Choroid plexus epithelial cell (primary cell): ENCODE results near the gene HS6ST3.

Experiments used
- DNase-seq: peaks from one replicate; pipeline ENCODE4 v3.0.0-alpha.2; 2010; ENCODE audit warnings: low read depth
- H3K4me3 ChIP-seq: 2 replicates; pipeline ENCODE4 v1.5.1; 2011; ENCODE audit warnings: low read depth, mild to moderate bottlenecking, control low read depth, low read length, moderate library complexity
- CTCF ChIP-seq: conservative IDR thresholded peaks from 2 replicates; pipeline ENCODE4 v1.5.1; 2011; ENCODE audit warnings: low read depth, mild to moderate bottlenecking, control low read depth, inconsistent platforms, low read length, moderate library complexity

The HS6ST3 gene

GRCh38 chr13:96824140-96824539 is 734.2 kb downstream of the HS6ST3 start:
- H3K4me3 ChIP-seq = no peak overlapping the region
- DNase-seq = no peak
- TF ChIP-seq CTCF = no peak

GRCh38 chr13:96825653-96826052 is 735.7 kb downstream of the HS6ST3 start:
- DNase-seq = no peak
- TF ChIP-seq CTCF = no peak
- no peak overlapping the region for H3K4me3 ChIP-seq

GRCh38 chr13:96834626-96835025 is 744.7 kb downstream of the HS6ST3 start:
- no peak for TF ChIP-seq CTCF
- DNase-seq = no peak
- H3K4me3 ChIP-seq = no peak overlapping the region

DNA sequence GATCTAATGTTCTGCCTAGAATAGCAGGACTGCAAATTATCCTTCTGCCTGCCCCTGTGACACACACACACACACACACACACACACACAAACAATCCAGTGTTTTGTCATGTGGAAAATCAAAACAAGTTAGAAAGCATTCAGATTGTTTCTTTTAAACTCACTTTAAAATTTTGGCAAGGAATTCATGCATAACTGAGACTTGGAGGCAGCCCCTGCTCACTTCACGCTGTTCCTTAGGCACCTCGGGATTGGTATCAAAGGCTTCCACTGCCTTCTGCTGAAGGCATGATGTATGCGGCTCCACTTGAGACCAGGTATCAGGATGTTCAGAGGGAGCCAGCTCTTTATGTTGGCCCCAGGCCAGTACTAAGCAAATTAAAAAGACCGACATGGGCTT is 745.6 kb downstream of the HS6ST3 start:
- DNase-seq = no peak
- no peak for TF ChIP-seq CTCF
- no peak overlapping the region for H3K4me3 ChIP-seq

- no peak for DNase-seq
- H3K4me3 ChIP-seq = no peak overlapping the region
- TF ChIP-seq CTCF = no peak
These were observed 746.8 kb downstream of the HS6ST3 start for GRCh38 chr13:96836733-96837132.

DNA sequence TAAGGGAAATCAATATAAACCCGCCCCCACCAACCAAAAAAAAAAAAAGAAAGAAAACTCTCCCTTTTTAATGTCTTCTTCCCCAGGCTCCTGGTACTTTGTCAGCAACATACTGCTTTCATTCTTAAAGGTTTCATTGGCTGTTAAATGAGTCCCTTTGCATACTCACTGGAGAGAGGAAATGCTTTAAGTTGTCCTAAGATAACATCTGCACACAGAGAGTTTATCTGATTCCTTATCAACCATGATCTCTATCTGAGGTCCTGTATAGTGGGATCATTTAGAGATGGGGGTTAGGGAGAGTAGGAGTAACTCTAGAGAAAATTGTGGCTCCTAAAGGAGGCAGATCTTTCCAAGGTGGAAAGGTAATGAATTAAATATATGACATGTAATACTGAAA is 747.9 kb downstream of the HS6ST3 start:
- no peak overlapping the region for H3K4me3 ChIP-seq
- TF ChIP-seq CTCF = no peak
- no peak for DNase-seq

DNA sequence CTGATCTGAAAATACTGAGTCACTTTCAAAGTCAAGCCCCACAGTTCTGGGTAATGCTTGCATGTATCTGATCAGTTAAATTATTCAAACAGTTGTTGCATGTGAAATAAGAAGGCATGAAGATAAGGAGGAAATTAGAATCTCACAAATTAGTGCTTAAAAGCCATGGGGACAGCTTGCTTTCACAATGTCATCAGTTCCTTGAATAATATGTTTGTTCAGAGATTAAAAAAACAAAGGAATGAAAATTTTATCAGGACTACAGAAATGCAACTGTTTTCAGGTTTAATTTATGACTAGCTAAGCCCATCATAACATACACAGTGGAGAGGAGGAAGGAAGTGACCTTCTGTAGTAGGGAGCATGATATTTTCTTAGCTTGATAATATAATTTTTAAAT is 754.3 kb downstream of the HS6ST3 start:
- DNase-seq = no peak
- TF ChIP-seq CTCF = no peak
- H3K4me3 ChIP-seq = no peak overlapping the region
